GM04503 (cell line): ENCODE data around the gene LCN1.

Experiments used
- DNase-seq: peaks from one replicate; pipeline ENCODE4 v3.0.0-alpha.2; 2012; ENCODE audit warnings: low read depth

Gene LCN1

GRCh38 chr9:135568026-135568425 lies 46.8 kb downstream of the LCN1 start:
- DNase-seq, result no peak

- DNase-seq, result no peak
These were observed 49.2 kb downstream of the LCN1 start for GRCh38 chr9:135570456-135570855.

GRCh38 chr9:135572233-135572632 lies 51.0 kb downstream of the LCN1 start:
- DNase-seq, result no peak

DNA sequence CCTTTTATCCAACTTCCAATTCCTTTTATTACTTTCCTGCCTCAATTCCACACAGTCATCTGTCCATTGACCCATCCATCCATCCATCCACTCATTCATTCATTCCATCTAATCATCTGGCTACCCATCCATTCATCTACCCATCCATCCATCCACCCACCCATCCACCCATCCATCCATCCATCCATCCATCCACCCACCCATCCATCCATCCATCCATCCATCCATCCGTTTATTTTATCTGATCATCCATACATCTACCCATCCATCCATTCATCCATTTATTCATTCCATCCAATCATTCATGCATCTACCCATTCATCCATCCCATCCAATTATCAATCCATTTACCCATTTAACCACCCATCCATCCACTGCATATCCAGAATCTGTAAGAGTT lies 51.9 kb downstream of the LCN1 start:
- no peak for DNase-seq

GRCh38 chr9:135574331-135574730 lies 53.1 kb downstream of the LCN1 start:
- DNase-seq, result no peak

- DNase-seq, result no peak
These were observed 53.7 kb downstream of the LCN1 start for GRCh38 chr9:135574943-135575342.
